Hepatocyte (in vitro differentiated cells): ENCODE measurements around the gene CHST15. TPM values are rescaled to one million over a fixed set of nuclear protein-coding genes. Genes with fewer than 3 reads are reported as not detected.

ENCODE experiments used
- DNase-seq: peaks from one replicate; pipeline ENCODE4 v3.0.0-alpha.2; 2016; ENCODE audit warnings: low spot score
- H2AFZ ChIP-seq: fragments of 200-600 bp; sonication (generic); 2 replicates; pipeline ENCODE4 v1.6.0; 2016; ENCODE audit warnings: antibody characterized with exemption, mild to moderate bottlenecking
- H3K27ac ChIP-seq: fragments of 200-600 bp; sonication (generic); 2 replicates; pipeline ENCODE4 v1.5.1; 2016; ENCODE audit warnings: mild to moderate bottlenecking
- H3K27me3 ChIP-seq: fragments of 200-600 bp; sonication (generic); 2 replicates; pipeline ENCODE4 v1.6.1; 2016
- H3K36me3 ChIP-seq: fragments of 200-600 bp; sonication (generic); replicated peaks from 2 replicates; pipeline ENCODE4 v1.5.1; 2016; ENCODE audit warnings: low read depth; ENCODE audit not compliant: insufficient read depth
- H3K4me1 ChIP-seq: fragments of 200-600 bp; sonication (generic); 2 replicates; pipeline ENCODE4 v1.5.1; 2016; ENCODE audit warnings: mild to moderate bottlenecking, moderate library complexity; ENCODE audit not compliant: insufficient read depth
- H3K4me2 ChIP-seq: fragments of 200-600 bp; sonication (generic); 2 replicates; pipeline ENCODE4 v1.6.0; 2016
- H3K4me3 ChIP-seq: fragments of 200-600 bp; sonication (generic); 2 replicates; pipeline ENCODE4 v1.5.1; 2016; ENCODE audit warnings: mild to moderate bottlenecking
- H3K79me2 ChIP-seq: fragments of 200-600 bp; sonication (generic); 2 replicates; pipeline ENCODE4 v1.6.0; 2017; ENCODE audit warnings: mild to moderate bottlenecking
- H3K9me2 ChIP-seq: fragments of 200-600 bp; sonication (generic); replicated peaks from 2 replicates; pipeline ENCODE4 v1.6.0; 2017; ENCODE audit warnings: mild to moderate bottlenecking; ENCODE audit not compliant: insufficient read depth
- H3K9me3 ChIP-seq: fragments of 200-600 bp; sonication (generic); 2 replicates; pipeline ENCODE4 v1.5.1; 2016; ENCODE audit warnings: low read depth, mild to moderate bottlenecking
- H4K20me1 ChIP-seq: fragments of 200-600 bp; sonication (generic); 2 replicates; pipeline ENCODE4 v1.6.0; 2016; ENCODE audit warnings: mild to moderate bottlenecking; ENCODE audit not compliant: insufficient read depth, poor library complexity, severe bottlenecking
- CTCF ChIP-seq: fragments of 200-600 bp; sonication (generic); IDR thresholded peaks from 2 replicates; pipeline ENCODE4 v1.5.1; 2016; ENCODE audit warnings: antibody characterized with exemption, mild to moderate bottlenecking; ENCODE audit not compliant: poor library complexity
- EZH2 ChIP-seq: fragments of 200-600 bp; sonication (generic); IDR thresholded peaks from 2 replicates; pipeline ENCODE4 v1.6.1; 2016; ENCODE audit warnings: antibody characterized with exemption, mild to moderate bottlenecking, borderline replicate concordance
- EZH2phosphoT487 ChIP-seq: fragments of 200-600 bp; sonication (generic); IDR thresholded peaks from one replicate; pipeline ENCODE4 v1.6.1; 2018; ENCODE audit warnings: antibody characterized with exemption, mild to moderate bottlenecking, low read depth, moderate library complexity; ENCODE audit not compliant: unreplicated experiment, severe bottlenecking
- WGBS: methylation state at CpG from one replicate; pipeline ENCODE4 v1.1.6; 2016; ENCODE audit warnings: low lambda C conversion rate; ENCODE audit errors: missing lambda C conversion rate; 5-methylcytosine and 5-hydroxymethylcytosine counted together
- polyA plus RNA-seq: library from polyadenylated mRNA; unstranded; fragments of >200 nt; fragmentation: Nextera tagmentation; extraction: Ambion mirVana; gene quantifications from 2 replicates; pipeline ENCODE4 v1.2.1, GENCODE V29; 2016
- total RNA-seq: library from RNA; depleted of rRNA; stranded (reverse); fragments of >200 nt; gene quantifications from 2 replicates; pipeline ENCODE4 v1.2.3, GENCODE V29; 2014

CHST15 gene
- total and polyA plus RNA-seq, 2 experiments from 2014 or later, result 3.9 to 4.5 TPM

- peaks cover 9% of the 10 kb centered on the region for H3K4me1 ChIP-seq
- H3K27me3 ChIP-seq, result no peaks in the 10 kb centered on the region
- H3K36me3 ChIP-seq, result no peaks in the 10 kb centered on the region
- H3K9me3 ChIP-seq, result no peaks in the 10 kb centered on the region
- no peaks in the 10 kb centered on the region for H3K9me2 ChIP-seq
- WGBS, result 64% methylated on average over 12 of the region's 12 CpGs
- no peak overlapping the region for H2AFZ ChIP-seq
- H3K4me3 ChIP-seq, result no peak overlapping the region
- TF ChIP-seq EZH2phosphoT487 (no peak), CTCF (no peak), EZH2 (no peak)
- no peak overlapping the region for H3K4me2 ChIP-seq
- no peak overlapping the region for H3K27ac ChIP-seq
- DNase-seq, result no peak
- no peaks in the 10 kb centered on the region for H3K79me2 ChIP-seq
- no peaks in the 10 kb centered on the region for H4K20me1 ChIP-seq
These were observed 16.0 kb downstream of the CHST15 start for GRCh38 chr10:124077208-124077993.

- no peaks in the 10 kb centered on the region for H3K36me3 ChIP-seq
- TF ChIP-seq EZH2phosphoT487, result no peak
- TF ChIP-seq CTCF, result no peak
- no peak for TF ChIP-seq EZH2
- H3K27ac ChIP-seq, result no peak overlapping the region
- H3K79me2 ChIP-seq, result no peaks in the 10 kb centered on the region
- no peaks in the 10 kb centered on the region for H4K20me1 ChIP-seq
- WGBS, result 84% methylated on average over 9 of the region's 9 CpGs
- H3K9me2 ChIP-seq, result no peaks in the 10 kb centered on the region
- H3K4me1 ChIP-seq, result peaks cover 9% of the 10 kb centered on the region
- H3K9me3 ChIP-seq, result no peaks in the 10 kb centered on the region
- H3K27me3 ChIP-seq, result no peaks in the 10 kb centered on the region
- no peak overlapping the region for H3K4me3 ChIP-seq
- no peak for DNase-seq
- no peak overlapping the region for H2AFZ ChIP-seq
- H3K4me2 ChIP-seq, result no peak overlapping the region
These were observed 17.2 kb downstream of the CHST15 start for GRCh38 chr10:124076148-124076733.

- Histone ChIP-seq H3K36me3 (no peaks in the 10 kb centered on the region), H3K27ac (no peak overlapping the region), H3K79me2 (no peaks in the 10 kb centered on the region), H3K4me3 (no peak overlapping the region), H4K20me1 (no peaks in the 10 kb centered on the region), H3K4me1 (peaks cover 9% of the 10 kb centered on the region), H3K27me3 (no peaks in the 10 kb centered on the region), H3K9me2 (no peaks in the 10 kb centered on the region), H3K4me2 (no peak overlapping the region), H3K9me3 (no peaks in the 10 kb centered on the region), H2AFZ (no peak overlapping the region)
- 61% methylated on average over 12 of the region's 12 CpGs for WGBS
- no peak for DNase-seq
- TF ChIP-seq CTCF (no peak), EZH2 (no peak), EZH2phosphoT487 (no peak)
These were observed 18.0 kb downstream of the CHST15 start for GRCh38 chr10:124075231-124075955.
